Endothelial cell of umbilical vein (primary cell): ENCODE data around the gene RAB37. TPM values are rescaled to one million over a fixed set of nuclear protein-coding genes. Genes with fewer than 3 reads are reported as not detected.

Experiments
- BruUV-seq: library from RNA; stranded (reverse); fragments of 400-500 nt; replicated peaks from 2 replicates; lab custom pipeline; 2021; lab: Mats Ljungman, UMichigan
- CTCF ChIA-PET: fragments of 300-600, 350-600 bp; sonication (Branson Sonifier 250); formaldehyde crosslinking; loops from one replicate; lab custom pipeline; 2021; ENCODE audit warnings: antibody characterized with exemption, inconsistent platforms; lab: Charles Lee
- POLR2A ChIA-PET: fragments of 300-600, 350-600 bp; sonication (Branson Sonifier 250); formaldehyde crosslinking; loops from one replicate; lab custom pipeline; 2021; ENCODE audit warnings: antibody characterized with exemption, inconsistent platforms; lab: Charles Lee
- DNase-seq: peaks from one replicate; pipeline ENCODE4 v3.0.0-alpha.2; 2011; ENCODE audit warnings: low read depth, low spot score
- FAIRE-seq: peaks from 2 replicates; lab custom pipeline; 2011; peaks lifted over from hg19 to GRCh38; lab: Jason Lieb, UNC
- H2AFZ ChIP-seq: 2 replicates; pipeline ENCODE4 v1.6.0; 2012; ENCODE audit warnings: low read depth, low read length, control low read depth, inconsistent platforms
- H3K27ac ChIP-seq: 2 replicates; pipeline ENCODE4 v1.5.1; 2011; ENCODE audit warnings: low read depth, mild to moderate bottlenecking, control low read depth, low read length, moderate library complexity; ENCODE audit not compliant: insufficient read depth
- H3K27me3 ChIP-seq, 2 experiments: 2 replicates each; pipeline versions ENCODE4 v1.6.0 to v1.6.1; 2011; ENCODE audit warnings: low read length in 2 of 2, mixed read lengths in 1 of 2; ENCODE audit not compliant: control insufficient read depth in 2 of 2, insufficient read depth in 2 of 2
- H3K36me3 ChIP-seq, 2 experiments: 2 replicates in 1 of 2; 3 replicates in 1 of 2; pipeline ENCODE4 v1.5.1; 2011; ENCODE audit warnings: low read length in 2 of 2, mild to moderate bottlenecking in 1 of 2, moderate library complexity in 1 of 2; ENCODE audit not compliant: control insufficient read depth in 2 of 2, insufficient read depth in 2 of 2; ENCODE audit errors: extremely low read depth in 1 of 2
- H3K4me1 ChIP-seq: 3 replicates; pipeline ENCODE4 v1.5.1; 2011; ENCODE audit warnings: mild to moderate bottlenecking, low read length; ENCODE audit not compliant: control insufficient read depth, insufficient read depth; ENCODE audit errors: extremely low read depth
- H3K4me2 ChIP-seq: 2 replicates; pipeline ENCODE4 v1.6.1; 2011; ENCODE audit warnings: low read length, control low read depth, mixed read lengths; ENCODE audit not compliant: insufficient read depth
- H3K4me3 ChIP-seq, 3 experiments: fragments of 200-600 bp in 1 of 3; sonication (generic), shearing (Covaris generic) in 1 of 3; replicated peaks in 1 of 3; 2 replicates each; pipeline ENCODE4 v1.5.1; 2011 to 2016; ENCODE audit warnings: control low read depth in 3 of 3, low read length in 3 of 3, mild to moderate bottlenecking in 2 of 3, inconsistent platforms in 1 of 3, low read depth in 1 of 3, moderate library complexity in 1 of 3; ENCODE audit not compliant: insufficient read depth in 1 of 3
- H3K79me2 ChIP-seq: 2 replicates; pipeline ENCODE4 v1.6.0; 2012; ENCODE audit warnings: low read length, inconsistent platforms; ENCODE audit not compliant: control insufficient read depth, insufficient read depth
- H3K9ac ChIP-seq: replicated peaks from 2 replicates; pipeline ENCODE3; 2011; ENCODE audit warnings: low read length, control low read depth; ENCODE audit not compliant: insufficient read depth; ENCODE audit errors: extremely low read depth
- H3K9me1 ChIP-seq: replicated peaks from 3 replicates; pipeline ENCODE4 v1.6.0; 2011; ENCODE audit warnings: mild to moderate bottlenecking, low read length; ENCODE audit not compliant: control insufficient read depth, insufficient read depth; ENCODE audit errors: extremely low read depth
- H3K9me3 ChIP-seq: replicated peaks from 2 replicates; pipeline ENCODE4 v1.5.1; 2012; ENCODE audit warnings: low read length, inconsistent platforms; ENCODE audit not compliant: control insufficient read depth, insufficient read depth
- H4K20me1 ChIP-seq: replicated peaks from 2 replicates; pipeline ENCODE3; 2011; ENCODE audit warnings: mild to moderate bottlenecking, low read length; ENCODE audit not compliant: control insufficient read depth, insufficient read depth; ENCODE audit errors: extremely low read depth
- CTCF ChIP-seq, 2 donors: IDR thresholded peaks; 1 replicate in 1 of 2; 2 replicates in 1 of 2; pipeline ENCODE4 v1.5.1; 2011; ENCODE audit warnings: low read length in 2 of 2, mild to moderate bottlenecking in 2 of 2, moderate library complexity in 2 of 2, control low read depth in 1 of 2, inconsistent platforms in 1 of 2, low read depth in 1 of 2; ENCODE audit not compliant: insufficient read depth in 1 of 2; ENCODE audit errors: extremely low read depth in 1 of 2
- EZH2 ChIP-seq: IDR thresholded peaks from 2 replicates; pipeline ENCODE4 v1.6.1; 2012; ENCODE audit warnings: borderline replicate concordance, low read depth, mild to moderate bottlenecking, moderate library complexity, low read length, inconsistent platforms; ENCODE audit not compliant: severe bottlenecking
- FOS ChIP-seq: IDR thresholded peaks from 2 replicates; pipeline ENCODE4 v1.6.1; 2011; ENCODE audit warnings: mild to moderate bottlenecking, low read length, moderate library complexity, borderline replicate concordance; ENCODE audit not compliant: insufficient read depth
- GATA2 ChIP-seq: IDR thresholded peaks from 2 replicates; pipeline ENCODE4 v1.7.0; 2011; ENCODE audit warnings: low read depth, mild to moderate bottlenecking, moderate library complexity, mixed read lengths, low read length; ENCODE audit not compliant: insufficient read length, insufficient read depth
- JUN ChIP-seq: IDR thresholded peaks from 2 replicates; pipeline ENCODE4 v1.6.1; 2011; ENCODE audit warnings: borderline replicate concordance, low read depth; ENCODE audit not compliant: insufficient read length, insufficient read depth
- MAX ChIP-seq: IDR thresholded peaks from 2 replicates; pipeline ENCODE4 v1.6.1; 2011; ENCODE audit not compliant: insufficient read depth, insufficient read length
- MYC ChIP-seq: IDR thresholded peaks from one replicate; pipeline ENCODE4 v1.6.1; 2011; ENCODE audit warnings: mild to moderate bottlenecking, low read depth, low read length
- POLR2A ChIP-seq: IDR thresholded peaks from 2 replicates; pipeline ENCODE4 v1.6.1; 2012; ENCODE audit warnings: low read depth, mild to moderate bottlenecking, control low read depth, low read length
- POLR2AphosphoS5 ChIP-seq: IDR thresholded peaks from 2 replicates; pipeline ENCODE4 v1.6.1; 2012; ENCODE audit warnings: low read depth, mild to moderate bottlenecking, control low read depth, low read length, moderate library complexity; ENCODE audit not compliant: insufficient read depth
- dilution Hi-C: fragments of 300-500 bp; cut with MboI; formaldehyde crosslinking; loops from one replicate; pipeline ENCODE4 v1.15.0; 2019; ENCODE audit warnings: low sequenced_read_pairs; ENCODE audit not compliant: extremely low pct_ligation_motif_present
- intact Hi-C: fragments of 100-400 bp; cut with micrococcal nuclease; formaldehyde crosslinking; loops from one replicate; pipeline ENCODE4 v1.10.0; 2022
- polyA plus RNA-seq, 4 experiments: library from polyadenylated mRNA; depleted of rRNA in 3 of 4; stranded (reverse) in 3 of 4; unstranded in 1 of 4; fragments of >200 nt; gene quantifications; 2 replicates each; pipeline versions ENCODE4 v1.2.1 to v1.2.3, GENCODE V29; 2011 to 2012; ENCODE audit warnings: missing spikeins in 1 of 4
- total RNA-seq: library from RNA; stranded (reverse); gene quantifications from 2 replicates; pipeline ENCODE4 v1.2.3, GENCODE V29; 2021

The RAB37 gene
- total and polyA plus RNA-seq, 2 donors (not counting 3 experiments of a cell fraction or from before 2014, with no cell fraction given), result 0.11 TPM; not detected in 1

GRCh38 chr17:74750039-74750326, 12.9 kb downstream of the RAB37 start:
- H2AFZ ChIP-seq, result no peak overlapping the region
- dilution Hi-C loops (no loop called here), intact Hi-C loops (no loop called here)

More at GRCh38 chr17:74750039-74750326, 12.9 kb downstream of the RAB37 start:
- TF ChIP-seq EZH2 (no peak), MAX (no peak), POLR2A (no peak), CTCF (IDR thresholded peaks at IDR 0.05; ENCODE audit: extremely low read depth in 1 of 2, insufficient read depth in 1 of 2, low read depth in 1 of 2, low read length in 2 of 2) (no peak), FOS (no peak), POLR2AphosphoS5 (no peak), MYC (no peak), GATA2 (no peak), JUN (no peak)
- no peaks in the 10 kb centered on the region for H3K9me3 ChIP-seq
- no TSS peak for BruUV-seq
- H3K4me3 ChIP-seq, result no peak overlapping the region
- CTCF ChIA-PET, result interaction anchor here (0.9 to 2.3 kb wide), 8 partner anchors 10 to 112 kb away, joined by 3 to 17 read pairs (median 5); no protein-coding TSS in a partner anchor
- no peaks in the 10 kb centered on the region for H3K27me3 ChIP-seq
- no peak overlapping the region for H3K27ac ChIP-seq
- H3K9ac ChIP-seq, result no peak overlapping the region
- H3K9me1 ChIP-seq, result no peaks in the 10 kb centered on the region
- H3K4me1 ChIP-seq, result peaks cover 4% of the 10 kb centered on the region
- H3K36me3 ChIP-seq, result no peaks in the 10 kb centered on the region
- H3K79me2 ChIP-seq, result no peaks in the 10 kb centered on the region
- no peaks in the 10 kb centered on the region for H4K20me1 ChIP-seq
- DNase-seq (no peak), FAIRE-seq (peak; percentile 18)
- peak overlapping the region; percentile 82 for H3K4me2 ChIP-seq
- POLR2A ChIA-PET, result interaction anchor here (1.7 kb wide), 1 partner anchor 27 kb away, joined by 5 read pairs; a partner anchor contains a TSS
